GM12878 (cell line): Measurements from ENCODE around the gene NEU3. TPM values are rescaled to one million over a fixed set of nuclear protein-coding genes. Genes with fewer than 3 reads are reported as not detected.

Experiments
- ATAC-seq: fragments of 200-7000 bp; cut with Tn5 transposase; 3 replicates; pipeline ENCODE4 v1.9.1; 2020; ENCODE audit warnings: mild to moderate bottlenecking, moderate library complexity
- BruUV-seq: library from RNA; stranded (reverse); fragments of 400-500 nt; replicated peaks from 2 replicates; lab custom pipeline; 2021; lab: Mats Ljungman, UMichigan
- CTCF ChIA-PET: fragments of 300-600 bp; sonication (Branson Sonifier 250); formaldehyde crosslinking; extraction: SDS; loops from one replicate; lab custom pipeline; 2021; ENCODE audit warnings: inconsistent platforms; lab: Yijun Ruan, JAX
- POLR2A ChIA-PET: fragments of 350-600 bp; formaldehyde crosslinking; extraction: SDS; loops from one replicate; lab custom pipeline; 2021; ENCODE audit warnings: inconsistent platforms; lab: Charles Lee
- RAD21 ChIA-PET: fragments of 300-600 bp; sonication (Branson Sonifier 250); formaldehyde crosslinking; loops from one replicate; lab custom pipeline; 2023; ENCODE audit warnings: antibody characterized with exemption; ENCODE audit not compliant: unreplicated experiment; lab: Charles Lee
- SMC1A ChIA-PET: fragments of 300-600 bp; sonication (Branson Sonifier 250); formaldehyde crosslinking; loops from one replicate; lab custom pipeline; 2023; ENCODE audit not compliant: unreplicated experiment, uncharacterized antibody; lab: Charles Lee
- DNase-seq: peaks from one replicate; pipeline ENCODE4 v3.0.0-alpha.2; 2011; ENCODE audit warnings: low read depth, low spot score
- FAIRE-seq: peaks from 3 replicates; lab custom pipeline; 2011; peaks lifted over from hg19 to GRCh38; lab: Jason Lieb, UNC
- H2AFZ ChIP-seq: 2 replicates; pipeline ENCODE4 v1.6.0; 2011; ENCODE audit warnings: low read depth, low read length, control low read depth; ENCODE audit not compliant: control insufficient read depth
- H3K27ac ChIP-seq: 2 replicates; pipeline ENCODE4 v1.5.1; 2011; ENCODE audit warnings: control low read depth; ENCODE audit not compliant: control insufficient read depth, insufficient read depth
- H3K27me3 ChIP-seq, 2 experiments: replicated peaks in 1 of 2; 2 replicates each; pipeline versions ENCODE4 v1.6.0 to v1.6.1; 2011; ENCODE audit warnings: low read length in 1 of 2; ENCODE audit not compliant: control insufficient read depth in 2 of 2, insufficient read depth in 2 of 2
- H3K36me3 ChIP-seq, 2 experiments: 2 replicates each; pipeline ENCODE4 v1.5.1; 2011; ENCODE audit warnings: low read length in 1 of 2; ENCODE audit not compliant: control insufficient read depth in 2 of 2, insufficient read depth in 2 of 2
- H3K4me1 ChIP-seq: 2 replicates; pipeline ENCODE4 v1.6.1; 2011; ENCODE audit warnings: mild to moderate bottlenecking, low read length, moderate library complexity, mixed read lengths; ENCODE audit not compliant: control insufficient read depth, insufficient read depth
- H3K4me2 ChIP-seq: 2 replicates; pipeline ENCODE4 v1.6.0; 2011; ENCODE audit warnings: control low read depth; ENCODE audit not compliant: control insufficient read depth, insufficient read depth
- H3K4me3 ChIP-seq: fragments of 200-600 bp; sonication (generic); 2 replicates; pipeline ENCODE4 v1.5.1; 2016
- H3K79me2 ChIP-seq: 2 replicates; pipeline ENCODE4 v1.6.0; 2011; ENCODE audit warnings: low read length; ENCODE audit not compliant: control insufficient read depth, insufficient read depth
- H3K9ac ChIP-seq: 2 replicates; pipeline ENCODE4 v1.8.0; 2011; ENCODE audit warnings: low read length, control low read depth, mixed read lengths; ENCODE audit not compliant: control insufficient read depth, insufficient read depth
- H3K9me3 ChIP-seq: replicated peaks from 3 replicates; pipeline ENCODE4 v1.5.1; 2011; ENCODE audit warnings: mild to moderate bottlenecking, low read length; ENCODE audit not compliant: control insufficient read depth, insufficient read depth
- H4K20me1 ChIP-seq: 2 replicates; pipeline ENCODE4 v1.6.0; 2011; ENCODE audit not compliant: control insufficient read depth, insufficient read depth
- MEF2B ChIP-seq: fragments of 450-650 bp; IDR thresholded peaks from 2 replicates; pipeline ENCODE4 v1.6.1; 2018; ENCODE audit warnings: mild to moderate bottlenecking, moderate library complexity; ENCODE audit not compliant: partially characterized antibody, poor library complexity, severe bottlenecking
- ZNF592 ChIP-seq: fragments of 450-650 bp; IDR thresholded peaks from 2 replicates; pipeline ENCODE4 v1.6.1; 2017; ENCODE audit warnings: mild to moderate bottlenecking, moderate library complexity
- ZNF687 ChIP-seq: fragments of 450-650 bp; IDR thresholded peaks from 2 replicates; pipeline ENCODE4 v1.6.1; 2017; ENCODE audit warnings: mild to moderate bottlenecking, moderate library complexity
- WGBS: methylation state at CpG from one replicate; pipeline ENCODE4 v1.1.6; 2016; ENCODE audit warnings: low lambda C conversion rate; ENCODE audit not compliant: insufficient replicate concordance, insufficient coverage; ENCODE audit errors: missing lambda C conversion rate; 5-methylcytosine and 5-hydroxymethylcytosine counted together
- in situ Hi-C: fragments of 300-500 bp; cut with MboI; formaldehyde crosslinking; loops from 9 replicates; pipeline ENCODE4 v1.14.3; 2018; ENCODE audit warnings: mixed read lengths
- intact Hi-C: fragments of 100-400 bp; cut with micrococcal nuclease; formaldehyde crosslinking; loops from one replicate; pipeline ENCODE4 v1.14.2; 2022; ENCODE audit not compliant: unreplicated experiment
- polyA plus RNA-seq, 11 experiments: library from polyadenylated mRNA; depleted of rRNA in 4 of 11; unstranded in 6 of 11; stranded (reverse) in 5 of 11; fragments of >200 nt; fragmentation: Nextera tagmentation in 4 of 11; fragmentation: Illumina TruSeq in 1 of 11; extraction: Ambion mirVana in 4 of 11; extraction: Trizol in 1 of 11; gene quantifications; 1 replicate in 1 of 11; 2 replicates in 10 of 11; pipeline versions ENCODE4 v1.2.1 to v1.2.3, GENCODE V29; 2011 to 2016; ENCODE audit warnings: inconsistent platforms in 2 of 11, missing spikeins in 2 of 11, low read depth in 1 of 11
- total RNA-seq, 4 experiments: library from RNA; depleted of rRNA in 3 of 4; stranded (reverse); fragments of >200 nt in 3 of 4; fragmentation: Illumina TruSeq in 1 of 4; extraction: Trizol in 1 of 4; gene quantifications; 2 replicates each; pipeline versions ENCODE4 v1.2.1 to v1.2.3, GENCODE V29; 2013 to 2021

The NEU3 gene
- total and polyA plus RNA-seq, 10 of the 15 experiments (the other 5 are each of a cell fraction or from before 2014, with no cell fraction given) = 2.5 to 20.3 (median 13.4) TPM

GRCh38 chr11:75051043-75051442 lies 62.3 kb downstream of the NEU3 start:
- TF ChIP-seq ZNF592 (no peak), MEF2B (peak; percentile 37), ZNF687 (no peak)
- SMC1A ChIA-PET = interaction anchor here (3.7 kb wide), 1 partner anchor 51 kb away, joined by 20 read pairs; no protein-coding TSS in a partner anchor
- H3K36me3 ChIP-seq = no peaks in the 10 kb centered on the region
- H3K4me2 ChIP-seq = no peak overlapping the region
- in situ Hi-C loops = no loop called here
- H3K27me3 ChIP-seq = no peaks in the 10 kb centered on the region
- DNase-seq (no peak), ATAC-seq (peak; percentile 47), FAIRE-seq (no peak)
- WGBS = 35% methylated on average over 5 of the region's 5 CpGs
- RAD21 ChIA-PET = interaction anchor here (1.0 to 1.5 kb wide), 2 partner anchors 28 to 122 kb away, joined by 3 to 4 read pairs; no protein-coding TSS in a partner anchor
- no peaks in the 10 kb centered on the region; the same call in 1 of the 3 replicates for H3K9me3 ChIP-seq
- CTCF ChIA-PET = interaction anchor here (0.9 to 1.8 kb wide), 3 partner anchors 29 to 197 kb away, joined by 3 to 5 read pairs (median 3); no protein-coding TSS in a partner anchor
- H2AFZ ChIP-seq = no peak overlapping the region
- peaks cover 18% of the 10 kb centered on the region for H3K4me1 ChIP-seq
- H3K9ac ChIP-seq = no peak overlapping the region
- 0 out of 2 replicates have a peak overlapping the region, but pooled peaks have one; percentile 17 for H3K27ac ChIP-seq
- intact Hi-C loops = loop anchor here (5.0 kb wide), 1 partner anchor 51 kb away; no protein-coding TSS in a partner anchor
- no TSS peak for BruUV-seq
- POLR2A ChIA-PET = no interaction called here
- H4K20me1 ChIP-seq = no peaks in the 10 kb centered on the region
- no peak overlapping the region for H3K4me3 ChIP-seq
- H3K79me2 ChIP-seq = no peaks in the 10 kb centered on the region
